ENCODE results near the gene RAB31. TPM values are rescaled to one million over a fixed set of nuclear protein-coding genes. Genes with fewer than 3 reads are reported as not detected.

Gene RAB31
- total and polyA plus RNA-seq, 2 of the 13 experiments (the other 11 are each of a cell fraction or from before 2014, with no cell fraction given): 1.1 to 1.7 TPM

- TF ChIP-seq ZBTB10 (CRISPR knock-in tag; IDR thresholded peaks at IDR 0.05; ENCODE audit: borderline replicate concordance) (0 out of 2 replicates have a peak, but pooled peaks have one; percentile 33), MIXL1 (CRISPR knock-in tag; IDR thresholded peaks at IDR 0.05) (peak; percentile 61), ZNF264 (CRISPR knock-in tag; IDR thresholded peaks at IDR 0.05) (no peak), RBM39 (IDR thresholded peaks at IDR 0.05; ENCODE audit: low read depth, low read length, poor library complexity, severe bottlenecking) (no peak), ZNF530 (CRISPR knock-in tag; IDR thresholded peaks at IDR 0.05; ENCODE audit: low read depth) (no peak), KDM1A (CRISPR knock-in tag; IDR thresholded peaks at IDR 0.05) (peak; percentile 68; the same call in 1 of the 2 replicates), BORCS8-MEF2B (CRISPR knock-in tag; IDR thresholded peaks at IDR 0.05) (no peak), USF2 (IDR thresholded peaks at IDR 0.05; ENCODE audit: low read depth, low read length) (no peak), USF2 (CRISPR knock-in tag; IDR thresholded peaks at IDR 0.05; ENCODE audit: borderline replicate concordance) (no peak), ZNF891 (CRISPR knock-in tag; IDR thresholded peaks at IDR 0.05) (no peak), ZNF326 (CRISPR knock-in tag; IDR thresholded peaks at IDR 0.05; ENCODE audit: borderline replicate concordance) (no peak), ZMYM2 (CRISPR knock-in tag; IDR thresholded peaks at IDR 0.05) (no peak), ARNT2 (CRISPR knock-in tag; IDR thresholded peaks at IDR 0.05; ENCODE audit: low read depth) (no peak), FOXA3 (CRISPR knock-in tag; IDR thresholded peaks at IDR 0.05) (peak; percentile 83), RFXAP (CRISPR knock-in tag; IDR thresholded peaks at IDR 0.05; ENCODE audit: borderline replicate concordance) (no peak), ZBTB26 (CRISPR knock-in tag; IDR thresholded peaks at IDR 0.05; ENCODE audit: borderline replicate concordance) (0 out of 2 replicates have a peak, but pooled peaks have one; percentile 31), POLR2A (IDR thresholded peaks at IDR 0.05; ENCODE audit: insufficient read depth in 1 of 2, low read depth in 2 of 2, low read length in 2 of 2) (no peak), GTF2F1 (IDR thresholded peaks at IDR 0.05; ENCODE audit: low read length) (no peak), GMEB2 (CRISPR knock-in tag; IDR thresholded peaks at IDR 0.05; ENCODE audit: low read depth) (no peak), ZNF512 (CRISPR knock-in tag; IDR thresholded peaks at IDR 0.05) (no peak), ZNF567 (CRISPR knock-in tag; IDR thresholded peaks at IDR 0.05; ENCODE audit: borderline replicate concordance) (no peak)
These were observed 161.8 kb downstream of the RAB31 start (continued) for GRCh38 chr18:9869715-9870430.
